Immature natural killer cell (primary cell): Measurements from ENCODE around the gene SLC31A1. TPM values are rescaled to one million over a fixed set of nuclear protein-coding genes. Genes with fewer than 3 reads are reported as not detected.

Source experiments
- DNase-seq, 3 donors: peaks; one replicate each; pipeline ENCODE4 v3.0.0; 2022; ENCODE audit warnings: mixed read lengths in 1 of 3
- H3K27ac Mint-ChIP-seq, 6 donors: one replicate each; pipeline ENCODE4 v1.8.0; 2020; ENCODE audit warnings: mixed read lengths in 6 of 6, mild to moderate bottlenecking in 5 of 6, inconsistent platforms in 4 of 6, moderate library complexity in 3 of 6
- H3K27me3 Mint-ChIP-seq, 3 donors: one replicate each; pipeline ENCODE4 v1.8.0; 2020 to 2021; ENCODE audit warnings: low read depth in 3 of 3, mild to moderate bottlenecking in 3 of 3, mixed read lengths in 3 of 3, moderate library complexity in 3 of 3, inconsistent platforms in 1 of 3
- H3K36me3 Mint-ChIP-seq, 3 donors: one replicate each; pipeline ENCODE4 v1.8.0; 2020; ENCODE audit warnings: mixed read lengths in 3 of 3, inconsistent platforms in 2 of 3, mild to moderate bottlenecking in 2 of 3
- H3K4me1 Mint-ChIP-seq, 2 donors: one replicate each; pipeline ENCODE4 v1.8.0; 2020; ENCODE audit warnings: inconsistent platforms in 2 of 2, mild to moderate bottlenecking in 2 of 2, mixed read lengths in 2 of 2, moderate library complexity in 1 of 2
- H3K4me3 Mint-ChIP-seq, 5 donors: one replicate each; pipeline ENCODE4 v1.8.0; 2020; ENCODE audit warnings: mild to moderate bottlenecking in 5 of 5, mixed read lengths in 5 of 5, inconsistent platforms in 3 of 5, moderate library complexity in 3 of 5
- H3K9me3 Mint-ChIP-seq, 6 donors: one replicate each; pipeline ENCODE4 v1.8.0; 2020; ENCODE audit warnings: mild to moderate bottlenecking in 6 of 6, mixed read lengths in 6 of 6, inconsistent platforms in 4 of 6, moderate library complexity in 3 of 6
- polyA plus RNA-seq, 3 donors: library from polyadenylated mRNA; unstranded; fragments of 300-500 nt; fragmentation: Illumina TruSeq; gene quantifications; one replicate each; pipeline ENCODE4 v1.2.3, GENCODE V29; 2021

SLC31A1 gene
- polyA plus RNA-seq, 3 donors from 2014 or later, result 5.2 to 5.8 (median 5.5) TPM

- Mint-ChIP-seq H3K36me3 (peaks cover 0 to 3% (median 0%) of the 10 kb centered on the region in 3 donors), H3K27me3 (peaks cover 0 to 9% (median 3%) of the 10 kb centered on the region in 3 donors), H3K27ac (no peak overlapping the region), H3K9me3 (no peaks in the 10 kb centered on the region), H3K4me1 (no peaks in the 10 kb centered on the region), H3K4me3 (no peak overlapping the region)
- peak; percentile 15 to 38 (median 22) for DNase-seq
Observed at GRCh38 chr9:113309204-113309813, 88.0 kb downstream of the SLC31A1 start.

GRCh38 chr9:113310538-113310937 is 89.2 kb downstream of the SLC31A1 start:
- Mint-ChIP-seq H3K4me3 (no peak overlapping the region), H3K27me3 (peaks cover 0 to 8% (median 3%) of the 10 kb centered on the region in 3 donors), H3K9me3 (no peaks in the 10 kb centered on the region), H3K27ac (no peak overlapping the region), H3K4me1 (no peaks in the 10 kb centered on the region), H3K36me3 (peaks cover 0 to 3% (median 0%) of the 10 kb centered on the region in 3 donors)
- no peak for DNase-seq

- H3K27ac Mint-ChIP-seq, result no peak overlapping the region
- peaks cover 0 to 7% (median 3%) of the 10 kb centered on the region in 3 donors for H3K27me3 Mint-ChIP-seq
- H3K9me3 Mint-ChIP-seq, result no peaks in the 10 kb centered on the region
- H3K4me1 Mint-ChIP-seq, result no peaks in the 10 kb centered on the region
- DNase-seq, result no peak
- H3K4me3 Mint-ChIP-seq, result no peak overlapping the region
- H3K36me3 Mint-ChIP-seq, result peaks cover 0 to 3% (median 0%) of the 10 kb centered on the region in 3 donors
Observed at GRCh38 chr9:113311961-113312360, 90.6 kb downstream of the SLC31A1 start.

- no peak overlapping the region for H3K27ac Mint-ChIP-seq
- no peaks in the 10 kb centered on the region for H3K4me1 Mint-ChIP-seq
- no peak for DNase-seq
- H3K4me3 Mint-ChIP-seq, result no peak overlapping the region
- H3K9me3 Mint-ChIP-seq, result no peaks in the 10 kb centered on the region
- peaks cover 0 to 3% (median 0%) of the 10 kb centered on the region in 3 donors for H3K36me3 Mint-ChIP-seq
- peaks cover 0 to 4% (median 3%) of the 10 kb centered on the region in 3 donors for H3K27me3 Mint-ChIP-seq
Observed at GRCh38 chr9:113313261-113313660, 91.9 kb downstream of the SLC31A1 start.

Other genes starting within 250 kb of the SLC31A1 start
- 1 to 10 TPM in 1 of 3 donors, under 1 TPM in 1, not detected in 1; 0.64 to 1.1 TPM for gene ZNF883, start 209.4 kb upstream of the SLC31A1 start, polyA plus RNA-seq
- 1 to 10 TPM in 1 of 3 donors, under 1 TPM in 2; 0.17 to 1.5 (median 0.80) TPM for gene ZFP37, start 164.8 kb upstream of the SLC31A1 start, polyA plus RNA-seq
- 10 to 100 TPM in 1 of 3 donors, 1 to 10 TPM in 2; 1.4 to 11.3 (median 3.5) TPM for gene SLC31A2, start 70.5 kb upstream of the SLC31A1 start, polyA plus RNA-seq
- gene FKBP15, start 267 bp upstream of the SLC31A1 start, polyA plus RNA-seq, result 10 to 100 TPM in 1 of 3 donors, 1 to 10 TPM in 2; 2.8 to 22.7 (median 8.4) TPM
- gene CDC26, start 54.0 kb downstream of the SLC31A1 start, polyA plus RNA-seq, result 100 to 1,000 TPM; 136 to 141 (median 137) TPM
- gene PRPF4, start 54.1 kb downstream of the SLC31A1 start, polyA plus RNA-seq, result 10 to 100 TPM; 17.7 to 25.6 (median 25.1) TPM
- not detected for gene RNF183, start 81.8 kb downstream of the SLC31A1 start, polyA plus RNA-seq
- gene WDR31, start 118.7 kb downstream of the SLC31A1 start, polyA plus RNA-seq, result not detected
- gene BSPRY, start 128.0 kb downstream of the SLC31A1 start, polyA plus RNA-seq, result 1 to 10 TPM; 1.9 to 6.1 (median 3.7) TPM
- gene HDHD3, start 155.4 kb downstream of the SLC31A1 start, polyA plus RNA-seq, result 10 to 100 TPM; 17.4 to 29.7 (median 22.4) TPM
- gene ALAD, start 179.7 kb downstream of the SLC31A1 start, polyA plus RNA-seq, result 10 to 100 TPM; 11.9 to 26.7 (median 19.7) TPM
- 100 to 1,000 TPM; 132 to 204 (median 177) TPM for gene POLE3, start 189.1 kb downstream of the SLC31A1 start, polyA plus RNA-seq
- gene C9orf43, start 189.2 kb downstream of the SLC31A1 start, polyA plus RNA-seq, result under 1 TPM in 1 of 3 donors, not detected in 2; 0.16 TPM
- 100 to 1,000 TPM in 1 of 3 donors, 10 to 100 TPM in 2; 76.9 to 230 (median 90.7) TPM for gene RGS3, start 242.2 kb downstream of the SLC31A1 start, polyA plus RNA-seq